Germinal center (tissue), 1 donor: ENCODE measurements around the gene GOLGA6D.
"Not testable (repeated sequence)": the region's sequence is repeated elsewhere in the genome, so short reads cannot be mapped to it uniquely, and the experiment has no call there.

Source experiments
- DNase-seq: peaks from one replicate; pipeline ENCODE4 v3.0.0; 2012; ENCODE audit warnings: mixed read lengths, low spot score

Gene GOLGA6D

GRCh38 chr15:75282572-75282971, at the start of gene GOLGA6D:
GOLGA6D (plus strand) TSS chr15:75282835; CDS start chr15:75282876, 41 bp downstream.
- not testable (repeated sequence) for DNase-seq

DNA sequence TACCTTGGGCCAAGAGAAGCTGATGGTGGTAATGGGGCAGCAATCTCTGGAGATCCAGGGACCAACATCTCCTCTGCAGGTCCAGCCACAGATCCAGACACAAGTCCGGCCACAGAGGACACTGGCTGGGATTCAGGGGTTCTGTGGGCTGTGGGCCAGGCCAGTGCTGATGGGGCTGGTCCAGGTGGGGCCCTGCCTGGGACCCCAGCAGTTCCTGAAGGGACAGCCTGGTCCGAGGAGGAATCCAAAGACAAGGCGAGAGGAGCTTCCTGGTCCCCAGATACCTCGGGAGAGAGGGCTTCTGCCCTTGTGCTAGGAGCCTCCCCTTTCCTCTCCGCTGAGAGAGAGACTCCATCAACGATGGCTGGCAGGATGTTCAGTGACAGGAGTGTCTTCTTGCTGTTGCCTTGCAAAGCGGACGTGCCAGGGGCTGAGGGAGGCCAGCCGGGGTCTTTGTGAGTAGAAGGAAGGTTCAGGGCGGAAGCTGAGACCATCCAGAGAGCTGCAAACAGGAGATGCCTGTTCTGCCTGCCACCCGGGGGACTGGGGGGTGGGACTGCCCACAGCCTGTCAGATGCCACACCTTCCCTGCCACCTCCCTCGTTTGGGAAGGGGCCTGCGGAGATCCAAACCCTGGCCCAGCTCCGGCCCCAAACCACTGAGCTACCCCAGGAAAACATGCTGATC, 49.0 kb upstream of the GOLGA6D start:
- DNase-seq = no peak

GRCh38 chr15:75234191-75234810, 48.3 kb upstream of the GOLGA6D start:
- no peak for DNase-seq

DNA sequence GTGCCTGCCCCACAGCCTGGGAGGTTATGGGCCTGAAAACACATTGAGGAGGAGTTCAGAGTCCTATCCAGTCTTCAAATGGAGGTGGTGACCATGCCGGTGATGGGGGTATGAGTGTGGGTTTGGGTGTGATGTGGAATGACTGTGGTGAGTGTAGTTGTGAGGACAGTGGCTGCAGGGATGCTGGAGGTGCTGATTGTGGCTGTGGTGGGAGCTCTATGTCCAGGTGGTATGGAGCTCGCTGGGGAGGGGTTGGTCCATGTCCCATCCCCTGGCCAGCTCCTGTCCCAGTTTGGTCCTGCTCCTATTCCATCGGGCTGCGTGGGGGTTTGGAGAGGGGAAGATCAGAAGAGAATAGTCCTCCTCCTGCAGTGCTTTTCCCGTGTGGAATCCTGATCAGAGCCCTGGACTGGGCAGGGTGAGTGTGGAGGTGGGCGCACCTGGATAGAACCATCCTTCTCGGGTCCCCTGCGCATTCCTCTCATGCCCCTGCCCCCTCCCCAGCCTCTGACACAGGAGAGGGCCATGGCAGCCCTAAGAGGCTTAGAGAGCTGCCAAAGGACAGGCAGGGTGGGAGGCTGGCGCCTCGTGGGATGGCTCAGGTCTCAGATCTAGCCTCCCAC, 47.5 kb upstream of the GOLGA6D start:
- no peak for DNase-seq

GRCh38 chr15:75235760-75236729, 46.6 kb upstream of the GOLGA6D start:
- DNase-seq = no peak

DNA sequence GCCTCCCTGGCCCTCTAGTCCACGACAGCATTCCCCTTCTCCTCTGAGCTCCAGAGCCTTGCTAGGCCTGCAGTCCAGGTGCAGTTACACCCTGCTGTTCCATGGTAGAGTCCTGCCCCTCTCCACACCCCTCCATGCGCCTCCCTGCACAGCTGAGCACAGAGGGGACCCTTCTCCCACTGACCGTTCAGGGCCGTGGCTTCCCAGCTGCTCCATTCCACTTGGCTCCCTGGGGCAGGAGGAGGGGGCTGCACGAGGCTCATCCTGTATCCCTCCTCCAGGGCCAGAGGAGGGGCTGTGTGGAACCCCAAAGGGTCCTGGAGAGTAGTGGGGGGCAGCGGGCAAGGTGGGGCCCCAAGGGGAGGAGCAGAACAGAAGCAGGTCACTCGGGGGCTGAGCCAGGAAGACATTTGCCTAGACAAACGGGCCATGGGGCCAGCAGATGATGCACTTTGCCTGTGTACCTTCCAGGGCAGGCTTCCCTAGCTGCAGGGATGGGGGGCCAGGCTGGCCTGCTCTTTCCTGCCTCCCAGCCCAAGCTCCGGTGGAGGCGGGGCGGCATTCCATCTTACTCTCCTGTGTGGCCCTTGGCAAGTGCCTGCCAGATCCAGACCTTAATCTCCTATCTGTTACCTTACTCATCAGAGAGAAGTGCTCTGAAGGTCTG, 45.2 kb upstream of the GOLGA6D start:
- no peak for DNase-seq

DNA sequence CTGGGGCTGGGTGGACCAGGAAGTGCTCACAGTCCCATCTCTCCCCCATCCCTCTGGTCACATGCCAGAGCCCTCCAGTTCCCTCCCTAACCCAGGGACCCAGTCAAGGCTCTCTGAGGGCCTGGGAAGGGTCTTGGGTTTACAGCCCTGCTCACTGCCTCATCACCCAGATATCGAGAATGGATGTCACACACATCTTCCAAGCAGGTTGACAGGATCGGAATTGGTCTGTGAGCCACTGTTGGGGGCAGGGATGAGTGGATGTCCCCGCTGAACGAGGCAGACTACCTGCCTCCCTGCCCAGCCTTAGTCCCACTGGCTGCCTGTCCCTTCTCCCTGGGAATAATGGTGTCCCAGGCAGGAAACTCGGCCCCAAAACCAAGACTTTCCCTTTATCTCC, 44.5 kb upstream of the GOLGA6D start:
- no peak for DNase-seq

GRCh38 chr15:75245741-75246140, 36.9 kb upstream of the GOLGA6D start:
- DNase-seq = not testable (repeated sequence)

DNA sequence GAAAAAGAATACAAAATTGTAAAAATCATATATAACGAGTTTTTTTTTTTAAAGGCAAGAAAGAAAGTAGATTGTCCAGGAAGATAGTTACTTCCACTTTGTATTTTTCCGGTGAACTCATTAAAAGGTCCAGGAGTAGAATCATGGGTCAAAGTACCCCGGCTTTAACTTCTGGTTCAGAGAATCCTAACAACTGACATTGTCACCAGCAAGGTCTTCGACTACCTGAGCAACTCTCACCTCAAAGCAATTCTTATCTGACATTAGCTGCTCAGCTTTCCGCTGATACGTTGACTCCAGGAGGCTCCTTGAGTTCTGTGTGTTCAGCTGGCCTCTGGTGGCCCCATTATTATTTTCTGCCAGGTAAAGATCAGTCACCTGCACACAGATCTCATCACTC, 33.6 kb upstream of the GOLGA6D start:
- not testable (repeated sequence) for DNase-seq

DNA sequence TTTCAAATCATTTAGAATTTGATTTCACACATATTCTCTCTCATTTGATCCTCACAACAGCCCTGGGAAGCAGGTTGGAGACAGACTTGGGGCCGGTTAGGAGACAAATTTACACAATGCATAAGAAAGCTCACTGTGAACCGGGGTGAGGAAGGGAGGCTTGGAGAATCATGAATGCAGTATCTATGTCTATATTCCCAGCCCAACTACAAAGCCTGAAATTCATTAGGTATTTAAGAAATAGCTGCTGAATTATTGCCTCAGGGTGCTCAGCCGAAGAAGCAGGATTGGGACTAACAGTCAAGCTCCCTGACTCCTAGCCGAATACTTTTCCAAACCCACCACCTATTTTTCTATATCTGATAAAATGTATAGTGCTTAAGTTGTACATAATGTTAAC, 32.9 kb upstream of the GOLGA6D start:
- no peak for DNase-seq

DNA sequence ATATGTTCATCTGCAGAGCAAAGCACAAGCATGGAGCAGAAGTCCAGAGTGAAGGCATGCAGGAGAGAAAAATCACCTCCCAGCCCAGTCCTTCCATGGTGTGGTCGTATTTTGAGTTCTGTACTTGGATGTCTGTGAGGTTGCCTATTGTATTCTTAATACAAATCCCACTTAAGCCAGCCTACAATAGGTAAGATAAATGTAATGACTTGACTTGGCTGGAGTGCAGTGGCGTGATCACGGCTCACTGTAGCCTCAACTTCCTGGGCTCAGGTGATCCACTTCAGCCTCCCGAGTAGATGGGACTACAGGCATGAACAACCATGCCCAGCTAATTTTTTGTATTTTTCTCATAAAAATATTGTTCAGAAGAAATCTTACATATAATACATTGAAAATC, 31.3 kb upstream of the GOLGA6D start:
- DNase-seq = not testable (repeated sequence)

DNA sequence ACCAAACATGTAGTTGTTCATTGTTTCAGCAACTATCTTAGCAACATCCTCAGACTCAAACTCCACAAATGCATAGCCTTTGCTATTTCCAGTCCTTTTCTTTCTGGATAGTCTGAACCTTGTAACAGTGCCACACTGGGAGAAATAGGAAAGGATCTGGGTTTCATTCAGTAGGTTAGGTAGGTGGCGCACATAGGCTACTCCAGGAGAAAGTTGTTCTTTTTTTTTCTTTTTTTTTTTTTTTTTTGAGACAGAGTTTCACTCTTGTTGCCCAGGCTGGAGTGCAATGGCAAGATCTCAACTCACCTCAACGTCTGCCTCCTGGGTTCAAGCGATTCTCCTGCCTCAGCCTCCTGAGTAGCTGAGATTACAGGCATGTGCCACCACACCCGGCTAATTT, 30.4 kb upstream of the GOLGA6D start:
- DNase-seq = not testable (repeated sequence)

GRCh38 chr15:75258034-75258433, 24.6 kb upstream of the GOLGA6D start, which contains the start of gene GOLGA6C:
GOLGA6C (plus strand) TSS chr15:75258334; CDS start chr15:75258599, 265 bp downstream.
- not testable (repeated sequence) for DNase-seq

DNA sequence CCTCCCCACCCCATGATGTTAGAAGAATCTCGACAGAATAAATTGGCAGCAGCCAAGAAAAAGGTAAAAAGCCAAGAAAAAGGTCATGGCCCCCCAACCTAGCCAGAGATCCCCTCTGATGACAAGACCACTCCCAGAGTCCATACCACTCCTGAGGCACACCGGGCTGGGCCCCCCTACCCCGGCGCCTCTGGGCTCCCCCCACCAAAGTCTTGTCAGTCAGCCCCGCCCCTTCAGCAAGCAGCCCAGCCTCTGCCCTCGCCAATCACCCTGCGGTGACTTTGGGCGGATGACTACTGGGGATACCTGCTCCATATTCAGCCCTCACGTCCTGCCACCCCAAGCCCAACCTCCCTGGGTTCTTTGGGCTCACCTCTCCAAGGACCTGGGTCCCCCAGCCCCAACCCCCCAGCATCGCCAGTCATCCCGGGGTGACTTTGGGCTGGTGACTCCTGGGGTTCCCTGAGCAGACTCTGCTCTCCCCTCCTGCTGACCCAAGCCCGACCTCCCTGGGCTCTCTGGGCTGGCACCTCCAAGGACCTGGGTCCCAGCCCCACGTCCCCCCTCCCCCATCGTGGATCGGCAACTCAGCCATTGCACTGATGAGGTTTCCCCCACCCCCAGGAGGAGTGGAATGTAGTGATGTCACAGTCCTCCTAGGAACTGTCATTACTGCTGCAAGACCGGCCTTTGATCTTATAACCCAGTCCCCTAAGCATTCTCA, 23.9 kb upstream of the GOLGA6D start:
- DNase-seq = not testable (repeated sequence)

- DNase-seq = not testable (repeated sequence)
Measured at GRCh38 chr15:75259873-75260272, 22.8 kb upstream of the GOLGA6D start.

DNA sequence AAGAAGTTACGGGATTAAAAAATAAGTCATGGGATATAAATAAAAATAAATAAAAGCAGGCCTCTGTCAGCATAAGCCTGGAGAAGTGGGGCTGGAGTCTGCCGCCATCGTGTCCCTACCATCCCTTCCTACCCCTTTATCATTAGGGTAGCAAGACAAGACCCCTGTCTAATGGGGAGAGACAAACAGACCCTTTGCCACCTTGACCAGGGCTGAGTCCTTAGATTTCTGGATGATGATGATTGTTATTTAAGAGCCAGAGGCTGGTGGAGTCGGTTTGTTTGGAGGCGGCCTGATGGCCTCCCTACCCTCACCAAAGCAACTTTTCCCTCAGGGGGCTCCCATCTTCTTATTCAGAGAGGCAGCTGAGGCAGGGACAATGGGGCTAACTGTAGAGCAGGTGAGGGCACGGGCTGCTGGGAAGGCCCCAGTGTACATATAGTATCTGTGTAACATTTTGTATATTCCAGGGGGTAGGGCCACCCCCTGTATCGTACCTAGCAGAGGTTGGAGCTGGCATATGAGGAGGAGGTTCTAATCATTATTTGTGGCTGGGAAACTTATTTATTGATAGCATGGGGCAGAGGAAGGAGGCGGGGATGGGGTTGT, 8.8 kb upstream of the GOLGA6D start:
- not testable (repeated sequence) for DNase-seq

GRCh38 chr15:75274509-75275107, 8.0 kb upstream of the GOLGA6D start:
- DNase-seq = not testable (repeated sequence)

GRCh38 chr15:75275617-75276016, 7.0 kb upstream of the GOLGA6D start:
- DNase-seq = not testable (repeated sequence)

GRCh38 chr15:75278497-75278896, 4.1 kb upstream of the GOLGA6D start:
- DNase-seq = not testable (repeated sequence)

DNA sequence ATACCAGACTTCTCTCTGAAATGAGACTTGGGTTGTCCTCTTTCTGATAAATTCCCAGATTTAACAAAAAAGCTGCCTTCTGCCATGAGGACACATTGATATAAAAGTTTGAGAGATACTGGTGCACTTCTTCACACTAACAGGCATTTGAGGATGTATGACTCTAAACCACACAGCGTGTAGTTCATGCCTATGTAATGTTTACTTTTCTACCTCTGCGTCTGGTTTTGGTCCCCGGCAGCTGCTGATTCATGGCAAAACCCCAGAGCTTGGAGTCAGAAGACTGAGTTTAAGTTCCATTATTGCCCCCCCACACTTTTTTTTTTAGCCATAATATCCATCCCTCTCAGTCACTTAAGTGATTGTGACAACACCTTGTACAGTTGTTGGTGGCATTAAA, 1.5 kb downstream of the GOLGA6D start:
- not testable (repeated sequence) for DNase-seq
